H9 (cell line): ENCODE measurements around the gene APRT. TPM values are rescaled to one million over a fixed set of nuclear protein-coding genes. Genes with fewer than 3 reads are reported as not detected.

ENCODE experiments used
- DNase-seq: peaks from one replicate; pipeline ENCODE4 v3.0.0-alpha.2; 2017
- H2AFZ ChIP-seq: one replicate; pipeline ENCODE4 v1.6.1; 2013; ENCODE audit warnings: mild to moderate bottlenecking, low read length, control low read depth, moderate library complexity
- H2AK5ac ChIP-seq: 2 replicates; pipeline ENCODE4 v1.6.1; 2013; ENCODE audit warnings: low read length, control low read depth, mixed read lengths; ENCODE audit not compliant: insufficient read length
- H2BK120ac ChIP-seq: one replicate; pipeline ENCODE4 v1.6.1; 2013; ENCODE audit warnings: low read depth, mild to moderate bottlenecking, low read length, control low read depth, inconsistent platforms; ENCODE audit not compliant: poor library complexity, severe bottlenecking
- H2BK12ac ChIP-seq: 2 replicates; pipeline ENCODE4 v1.6.1; 2013; ENCODE audit warnings: low read length, control low read depth, mixed read lengths, low read depth; ENCODE audit not compliant: insufficient read length
- H2BK15ac ChIP-seq: 2 replicates; pipeline ENCODE4 v1.6.1; 2013; ENCODE audit warnings: low read depth, low read length, control low read depth
- H2BK20ac ChIP-seq: one replicate; pipeline ENCODE4 v1.6.1; 2013; ENCODE audit warnings: low read depth, mild to moderate bottlenecking, low read length, control low read depth, inconsistent platforms; ENCODE audit not compliant: poor library complexity, severe bottlenecking
- H2BK5ac ChIP-seq: 2 replicates; pipeline ENCODE4 v1.6.1; 2013; ENCODE audit warnings: low read length, control low read depth, mixed read lengths; ENCODE audit not compliant: insufficient read length
- H3K14ac ChIP-seq: 2 replicates; pipeline ENCODE4 v1.6.1; 2013; ENCODE audit warnings: low read length, control low read depth; ENCODE audit not compliant: insufficient read depth
- H3K18ac ChIP-seq: 2 replicates; pipeline ENCODE4 v1.6.1; 2013; ENCODE audit warnings: low read depth, mild to moderate bottlenecking, mixed read lengths, low read length, control low read depth; ENCODE audit not compliant: insufficient read length
- H3K23ac ChIP-seq: 2 replicates; pipeline ENCODE4 v1.6.1; 2013; ENCODE audit warnings: low read length, control low read depth, mixed read lengths, low read depth; ENCODE audit not compliant: insufficient read length
- H3K23me2 ChIP-seq: 2 replicates; pipeline ENCODE4 v1.6.1; 2013; ENCODE audit warnings: low read depth, mild to moderate bottlenecking, mixed read lengths, low read length, control low read depth; ENCODE audit not compliant: insufficient read length, poor library complexity, severe bottlenecking
- H3K27ac ChIP-seq: 2 replicates; pipeline ENCODE4 v1.5.1; 2013; ENCODE audit warnings: low read length, control low read depth, mixed read lengths, low read depth; ENCODE audit not compliant: insufficient read length
- H3K27me3 ChIP-seq: 2 replicates; pipeline ENCODE4 v1.6.1; 2013; ENCODE audit warnings: low read length, control low read depth, inconsistent platforms; ENCODE audit not compliant: insufficient read depth
- H3K4ac ChIP-seq: 2 replicates; pipeline ENCODE4 v1.6.1; 2013; ENCODE audit warnings: low read depth, mild to moderate bottlenecking, control low read depth, inconsistent platforms, low read length, moderate library complexity
- H3K4me1 ChIP-seq: 2 replicates; pipeline ENCODE4 v1.6.1; 2013; ENCODE audit warnings: low read length, control low read depth, inconsistent platforms; ENCODE audit not compliant: insufficient read depth
- H3K4me2 ChIP-seq: 2 replicates; pipeline ENCODE4 v1.6.1; 2013; ENCODE audit warnings: low read length, control low read depth, mixed read lengths; ENCODE audit not compliant: insufficient read length, insufficient read depth
- H3K56ac ChIP-seq: 2 replicates; pipeline ENCODE4 v1.6.1; 2013; ENCODE audit warnings: low read depth, mild to moderate bottlenecking, mixed read lengths, low read length, control low read depth; ENCODE audit not compliant: insufficient read length
- H3K79me1 ChIP-seq: 2 replicates; pipeline ENCODE4 v1.6.1; 2013; ENCODE audit warnings: low read depth, mild to moderate bottlenecking, moderate library complexity, low read length, control low read depth, inconsistent platforms; ENCODE audit not compliant: insufficient read depth, poor library complexity, severe bottlenecking
- H3K79me2 ChIP-seq: 2 replicates; pipeline ENCODE4 v1.6.1; 2013; ENCODE audit warnings: low read length, control low read depth, inconsistent platforms; ENCODE audit not compliant: insufficient read depth
- H3K9ac ChIP-seq: 2 replicates; pipeline ENCODE4 v1.6.1; 2013; ENCODE audit warnings: low read length, control low read depth, mixed read lengths; ENCODE audit not compliant: insufficient read length; ENCODE audit errors: extremely low read depth
- H3K9me3 ChIP-seq: one replicate; pipeline ENCODE4 v1.6.1; 2013; ENCODE audit warnings: low read depth, low read length, inconsistent platforms; ENCODE audit not compliant: control insufficient read depth
- H3T11ph ChIP-seq: one replicate; pipeline ENCODE4 v1.6.1; 2013; ENCODE audit warnings: mild to moderate bottlenecking, low read length, control low read depth, inconsistent platforms
- H4K20me1 ChIP-seq: one replicate; pipeline ENCODE4 v1.6.1; 2013; ENCODE audit not compliant: control insufficient read depth, insufficient read length, insufficient read depth
- H4K5ac ChIP-seq: 2 replicates; pipeline ENCODE4 v1.6.1; 2013; ENCODE audit warnings: low read depth, mild to moderate bottlenecking, mixed read lengths, low read length, control low read depth; ENCODE audit not compliant: insufficient read length
- H4K8ac ChIP-seq: replicated peaks from 2 replicates; pipeline ENCODE4 v1.6.1; 2013; ENCODE audit warnings: low read length, control low read depth, mixed read lengths, low read depth; ENCODE audit not compliant: insufficient read length
- H4K91ac ChIP-seq: 2 replicates; pipeline ENCODE4 v1.6.1; 2013; ENCODE audit warnings: low read depth, mild to moderate bottlenecking, moderate library complexity, mixed read lengths, low read length, control low read depth; ENCODE audit not compliant: insufficient read length
- H3K27ac Mint-ChIP-seq, 3 experiments: 2 replicates in 2 of 3; 3 replicates in 1 of 3; pipeline ENCODE4 v1.8.0; 2020 to 2021; ENCODE audit warnings: mixed read lengths in 3 of 3, mild to moderate bottlenecking in 1 of 3, moderate library complexity in 1 of 3
- H3K27me3 Mint-ChIP-seq: 2 replicates; pipeline ENCODE4 v1.8.0; 2021; ENCODE audit warnings: low read depth, mild to moderate bottlenecking, moderate library complexity, mixed read lengths
- H3K36me3 Mint-ChIP-seq, 3 experiments: 2 replicates in 2 of 3; 3 replicates in 1 of 3; pipeline ENCODE4 v1.8.0; 2020 to 2021; ENCODE audit warnings: low read depth in 3 of 3, mixed read lengths in 3 of 3; ENCODE audit not compliant: insufficient read depth in 1 of 3
- H3K4me1 Mint-ChIP-seq, 2 experiments: 2 replicates each; pipeline ENCODE4 v1.8.0; 2020; ENCODE audit warnings: mixed read lengths in 2 of 2
- H3K4me3 Mint-ChIP-seq, 2 experiments: 2 replicates in 1 of 2; 3 replicates in 1 of 2; pipeline ENCODE4 v1.8.0; 2020 to 2021; ENCODE audit warnings: mild to moderate bottlenecking in 2 of 2, mixed read lengths in 2 of 2, moderate library complexity in 1 of 2
- H3K9me3 Mint-ChIP-seq, 2 experiments: 2 replicates in 1 of 2; 3 replicates in 1 of 2; pipeline ENCODE4 v1.8.0; 2020; ENCODE audit warnings: mild to moderate bottlenecking in 2 of 2, mixed read lengths in 2 of 2, moderate library complexity in 1 of 2
- CTCF ChIP-seq: fragments of 200-600 bp; sonication (generic); conservative IDR thresholded peaks from 3 replicates; pipeline ENCODE4 v1.8.0; 2021; ENCODE audit warnings: antibody characterized with exemption, mild to moderate bottlenecking
- WGBS: extraction: QIAGEN DNeasy Blood & Tissue Kit; methylation state at CpG from one replicate; pipeline ENCODE4 v1.1.7; 2013; ENCODE audit warnings: missing lambda C conversion rate, low lambda C conversion rate, mixed read lengths; ENCODE audit not compliant: insufficient read length; ENCODE audit errors: extremely low coverage; 5-methylcytosine and 5-hydroxymethylcytosine counted together
- total RNA-seq: library from RNA; stranded (reverse); gene quantifications from 2 replicates; pipeline ENCODE4 v1.2.1, GENCODE V29; 2021

Gene APRT
- total RNA-seq, 1 experiment from 2014 or later: 246 TPM

- Histone ChIP-seq H2BK12ac (no peak overlapping the region), H2AFZ (no peak overlapping the region), H4K8ac (no peak overlapping the region), H3K27me3 (no peaks in the 10 kb centered on the region), H3K79me1 (no peaks in the 10 kb centered on the region), H3K18ac (no peak overlapping the region), H4K91ac (no peak overlapping the region), H3K79me2 (no peaks in the 10 kb centered on the region), H3K56ac (no peak overlapping the region), H4K5ac (no peak overlapping the region), H3K14ac (no peak overlapping the region), H3K9ac (no peak overlapping the region), H3K27ac (no peak overlapping the region), H2BK20ac (no peak overlapping the region), H3K4me1 (no peaks in the 10 kb centered on the region), H3K4ac (no peak overlapping the region), H3K4me2 (no peak overlapping the region), H4K20me1 (no peaks in the 10 kb centered on the region), H2BK5ac (no peak overlapping the region), H2BK15ac (no peak overlapping the region), H3K9me3 (no peaks in the 10 kb centered on the region), H2BK120ac (no peak overlapping the region), H3K23ac (no peak overlapping the region), H3T11ph (no peak overlapping the region), H2AK5ac (no peak overlapping the region), H3K23me2 (no peaks in the 10 kb centered on the region)
- DNase-seq: no peak
- Mint-ChIP-seq H3K4me3 (no peak overlapping the region), H3K27me3 (no peaks in the 10 kb centered on the region), H3K36me3 (peaks cover 4 to 11% (median 9%) of the 10 kb centered on the region in 3 experiments; a peak in 6 of 7 replicates), H3K27ac (peak overlapping the region in 1 of 3 experiments; percentile 82; a peak in 3 of 7 replicates), H3K4me1 (no peaks in the 10 kb centered on the region), H3K9me3 (no peaks in the 10 kb centered on the region)
- WGBS: no CpG with 5 or more reads among the region's 15 CpGs
- no peak for TF ChIP-seq CTCF
These were observed 30.6 kb upstream of the APRT start for GRCh38 chr16:88842308-88842756.
